Measurements from ENCODE around the gene UBE3D. TPM values are rescaled to one million over a fixed set of nuclear protein-coding genes. Genes with fewer than 3 reads are reported as not detected.

The UBE3D gene
- total and polyA plus RNA-seq, 2 donors (not counting 1 experiment from before 2014, with no cell fraction given) = 3.3 to 11.5 TPM

GRCh38 chr6:82904257-82904656 lies 161.4 kb downstream of the UBE3D start:
- Histone ChIP-seq H3K27ac (ENCODE audit: low read length in 2 of 2) (no peak overlapping the region), H3K9ac (ENCODE audit: low read length) (no peak overlapping the region), H3K4me3 (ENCODE audit: control extremely low read depth in 1 of 5, extremely low read depth in 1 of 5, insufficient read depth in 1 of 5, low read depth in 2 of 5, low read length in 4 of 5) (no peak overlapping the region), H2AFZ (ENCODE audit: insufficient read depth, low read depth, low read length, poor library complexity, severe bottlenecking) (no peak overlapping the region), H3K4me1 (ENCODE audit: control insufficient read depth in 2 of 2, insufficient read depth in 2 of 2, low read length in 2 of 2) (no peaks in the 10 kb centered on the region), H3K27me3 (replicated peaks in 1 of 4; ENCODE audit: control extremely low read depth in 1 of 4, control insufficient read depth in 3 of 4, insufficient read depth in 4 of 4, low read length in 3 of 4) (no peaks in the 10 kb centered on the region), H3K79me2 (ENCODE audit: control insufficient read depth, insufficient read depth, low read length) (no peaks in the 10 kb centered on the region), H3K9me3 (ENCODE audit: control extremely low read depth in 1 of 3, control insufficient read depth in 2 of 3, insufficient read depth in 1 of 3, low read length in 2 of 3) (no peaks in the 10 kb centered on the region), H3K36me3 (replicated peaks in 1 of 2; ENCODE audit: control extremely low read depth in 1 of 2, control insufficient read depth in 1 of 2, extremely low read depth in 1 of 2, insufficient read depth in 2 of 2, low read length in 1 of 2) (no peaks in the 10 kb centered on the region), H3K4me2 (replicated peaks; ENCODE audit: low read depth, low read length, poor library complexity, severe bottlenecking) (no peak overlapping the region), H4K20me1 (ENCODE audit: control insufficient read depth, insufficient read depth, low read length, poor library complexity, severe bottlenecking) (no peaks in the 10 kb centered on the region)
- Mint-ChIP-seq H3K9me3 (ENCODE audit: insufficient read depth) (no peaks in the 10 kb centered on the region), H3K4me1 (no peaks in the 10 kb centered on the region), H3K27ac (no peak overlapping the region), H3K27me3 (no peaks in the 10 kb centered on the region), H3K4me3 (no peak overlapping the region)
- DNase-seq = no peak
- CTCF ChIA-PET = no interaction called here
- no peak for ATAC-seq (ENCODE audit: low read depth)
- POLR2A ChIA-PET = no interaction called here
- intact Hi-C loops (cut with micrococcal nuclease) = no loop called here
- WGBS (ENCODE audit: insufficient coverage) = no CpG with 5 or more reads among the region's 4 CpGs
- no peak for TF ChIP-seq EZH2 (IDR thresholded peaks at IDR 0.05; ENCODE audit: borderline replicate concordance, insufficient read depth, low read depth, low read length, poor library complexity, severe bottlenecking)
- TF ChIP-seq CTCF (IDR thresholded peaks at IDR 0.05) = no peak

GRCh38 chr6:82902290-82902689 lies 163.4 kb downstream of the UBE3D start:
- Histone ChIP-seq H3K27ac (ENCODE audit: low read length in 2 of 2) (no peak overlapping the region), H4K20me1 (ENCODE audit: control insufficient read depth, insufficient read depth, low read length, poor library complexity, severe bottlenecking) (no peaks in the 10 kb centered on the region), H3K36me3 (replicated peaks in 1 of 2; ENCODE audit: control extremely low read depth in 1 of 2, control insufficient read depth in 1 of 2, extremely low read depth in 1 of 2, insufficient read depth in 2 of 2, low read length in 1 of 2) (no peaks in the 10 kb centered on the region), H2AFZ (ENCODE audit: insufficient read depth, low read depth, low read length, poor library complexity, severe bottlenecking) (no peak overlapping the region), H3K27me3 (replicated peaks in 1 of 4; ENCODE audit: control extremely low read depth in 1 of 4, control insufficient read depth in 3 of 4, insufficient read depth in 4 of 4, low read length in 3 of 4) (no peaks in the 10 kb centered on the region), H3K4me2 (replicated peaks; ENCODE audit: low read depth, low read length, poor library complexity, severe bottlenecking) (no peak overlapping the region), H3K4me1 (ENCODE audit: control insufficient read depth in 2 of 2, insufficient read depth in 2 of 2, low read length in 2 of 2) (no peaks in the 10 kb centered on the region), H3K9ac (ENCODE audit: low read length) (no peak overlapping the region), H3K4me3 (ENCODE audit: control extremely low read depth in 1 of 5, extremely low read depth in 1 of 5, insufficient read depth in 1 of 5, low read depth in 2 of 5, low read length in 4 of 5) (no peak overlapping the region), H3K9me3 (ENCODE audit: control extremely low read depth in 1 of 3, control insufficient read depth in 2 of 3, insufficient read depth in 1 of 3, low read length in 2 of 3) (no peaks in the 10 kb centered on the region), H3K79me2 (ENCODE audit: control insufficient read depth, insufficient read depth, low read length) (no peaks in the 10 kb centered on the region)
- TF ChIP-seq CTCF (IDR thresholded peaks at IDR 0.05) (no peak), EZH2 (IDR thresholded peaks at IDR 0.05; ENCODE audit: borderline replicate concordance, insufficient read depth, low read depth, low read length, poor library complexity, severe bottlenecking) (no peak)
- intact Hi-C loops (cut with micrococcal nuclease) = no loop called here
- peaks cover 2% of the 10 kb centered on the region for H3K9me3 Mint-ChIP-seq (ENCODE audit: insufficient read depth)
- H3K4me3 Mint-ChIP-seq = no peak overlapping the region
- H3K4me1 Mint-ChIP-seq = no peaks in the 10 kb centered on the region
- H3K27ac Mint-ChIP-seq = no peak overlapping the region
- POLR2A ChIA-PET = no interaction called here
- no peaks in the 10 kb centered on the region for H3K27me3 Mint-ChIP-seq
- no peak for ATAC-seq (ENCODE audit: low read depth)
- CTCF ChIA-PET = no interaction called here
- WGBS (ENCODE audit: insufficient coverage) = 60% methylated on average over 1 of the region's 2 CpGs
- no peak for DNase-seq

Data from B cell (primary cell).